HG03066 (cell line): ENCODE results near the gene MIPOL1.
"Not testable (repeated sequence)": the region's sequence is repeated elsewhere in the genome, so short reads cannot be mapped to it uniquely, and the experiment has no call there.

Source experiments
- ATAC-seq: cut with Tn5 transposase; IDR thresholded peaks from one replicate; pipeline ENCODE4 v1.9.1; 2021; ENCODE audit warnings: low read depth; ENCODE audit not compliant: unreplicated experiment

The MIPOL1 gene

GRCh38 chr14:37384870-37385596 is 187.3 kb downstream of the MIPOL1 start:
- no peak for ATAC-seq

GRCh38 chr14:37397157-37397940 is 199.6 kb downstream of the MIPOL1 start:
- not testable (repeated sequence) for ATAC-seq

GRCh38 chr14:37397941-37398215 is 200.1 kb downstream of the MIPOL1 start:
- no peak for ATAC-seq

- ATAC-seq: no peak
These were observed 201.8 kb downstream of the MIPOL1 start for GRCh38 chr14:37399517-37399916.

GRCh38 chr14:37401093-37401492 is 203.4 kb downstream of the MIPOL1 start:
- no peak for ATAC-seq

- no peak for ATAC-seq
These were observed 205.9 kb downstream of the MIPOL1 start for GRCh38 chr14:37403626-37404025.

GRCh38 chr14:37406095-37406494 is 208.4 kb downstream of the MIPOL1 start:
- no peak for ATAC-seq

- no peak for ATAC-seq
These were observed 213.5 kb downstream of the MIPOL1 start for GRCh38 chr14:37411079-37411735.

- ATAC-seq: no peak
These were observed 215.3 kb downstream of the MIPOL1 start for GRCh38 chr14:37413050-37413449.

- no peak for ATAC-seq
These were observed 215.8 kb downstream of the MIPOL1 start for GRCh38 chr14:37413504-37414003.

- no peak for ATAC-seq
These were observed 218.5 kb downstream of the MIPOL1 start for GRCh38 chr14:37416264-37416663.

- ATAC-seq: no peak
These were observed 219.4 kb downstream of the MIPOL1 start for GRCh38 chr14:37417151-37417550.

GRCh38 chr14:37417833-37418232 is 220.1 kb downstream of the MIPOL1 start:
- no peak for ATAC-seq

- no peak for ATAC-seq
These were observed 222.9 kb downstream of the MIPOL1 start for GRCh38 chr14:37420622-37421021.

GRCh38 chr14:37422319-37422718 is 224.6 kb downstream of the MIPOL1 start:
- ATAC-seq: no peak

- ATAC-seq: no peak
These were observed 225.0 kb downstream of the MIPOL1 start for GRCh38 chr14:37422748-37423147.

- ATAC-seq: no peak
These were observed 231.2 kb downstream of the MIPOL1 start for GRCh38 chr14:37428954-37429353.

- no peak for ATAC-seq
These were observed 231.9 kb downstream of the MIPOL1 start for GRCh38 chr14:37429618-37430017.

GRCh38 chr14:37434867-37435266 is 237.1 kb downstream of the MIPOL1 start:
- no peak for ATAC-seq

GRCh38 chr14:37436519-37436918 is 238.8 kb downstream of the MIPOL1 start:
- ATAC-seq: no peak

GRCh38 chr14:37437490-37437889 is 239.8 kb downstream of the MIPOL1 start:
- ATAC-seq: no peak
